ENCODE results near the gene CD320.

- TF ChIP-seq POLR2AphosphoS5 (IDR thresholded peaks at IDR 0.05; ENCODE audit: borderline replicate concordance, low read depth, low read length): no peak
- TF ChIP-seq EZH2 (IDR thresholded peaks at IDR 0.05): no peak
- TF ChIP-seq FOXP2 (optimal IDR thresholded peaks at IDR 0.05; ENCODE audit: control extremely low read depth, extremely low read length, insufficient read depth): no peak
Observed at GRCh38 chr19:8357007-8357521, 48.9 kb upstream of the CD320 start.

All from SK-N-MC (cell line).